HL-60/S4 treated with retinoic acid at 250 ng/mL for 4 days and 3 days (cell line): Measurements from ENCODE around the gene FSTL3.

Experiments used
- in situ Hi-C: fragments of 300-500 bp; cut with MboI; formaldehyde crosslinking; loops from 2 replicates; pipeline ENCODE4 v1.7.0; 2022; ENCODE audit warnings: low sequenced_read_pairs

The FSTL3 gene

DNA sequence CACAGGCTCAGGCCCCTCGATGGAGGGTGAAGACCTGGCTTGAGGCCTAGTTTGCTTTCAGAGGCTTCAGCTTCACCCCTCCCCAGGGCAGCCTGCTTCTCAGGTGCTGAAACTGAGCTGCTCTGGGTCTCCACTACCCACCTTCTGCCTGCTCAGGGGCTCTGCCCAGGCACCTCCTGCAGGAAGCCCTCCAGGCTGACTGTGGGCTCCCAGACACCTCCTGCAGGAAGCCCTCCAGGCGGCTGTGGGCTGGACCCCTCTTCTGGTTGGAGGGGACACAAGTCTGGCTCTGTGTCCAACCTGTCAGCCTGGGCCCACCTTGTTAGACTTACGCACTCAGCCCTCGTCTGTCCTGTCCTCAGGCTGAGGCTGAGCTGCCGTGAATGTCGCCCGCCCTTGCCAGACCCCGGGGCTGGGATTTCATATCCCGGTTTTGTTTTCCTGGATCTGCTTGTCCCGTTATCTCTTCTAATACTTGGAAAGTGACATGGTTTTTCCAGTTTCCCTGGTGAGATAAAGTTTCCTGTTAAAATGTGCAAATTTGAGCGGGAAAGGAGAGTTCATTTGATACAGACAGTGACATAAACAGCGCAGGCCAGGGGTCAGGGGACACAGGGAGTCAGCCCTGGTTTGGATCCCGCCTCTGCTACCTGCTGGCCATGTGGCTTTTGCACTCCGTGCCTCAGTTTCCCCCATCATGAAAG lies 53.9 kb downstream of the FSTL3 start:
- in situ Hi-C loops: loop anchor here (10.0 kb wide), 1 partner anchor 65 kb away; the partner anchor contains the start of gene RNF126

DNA sequence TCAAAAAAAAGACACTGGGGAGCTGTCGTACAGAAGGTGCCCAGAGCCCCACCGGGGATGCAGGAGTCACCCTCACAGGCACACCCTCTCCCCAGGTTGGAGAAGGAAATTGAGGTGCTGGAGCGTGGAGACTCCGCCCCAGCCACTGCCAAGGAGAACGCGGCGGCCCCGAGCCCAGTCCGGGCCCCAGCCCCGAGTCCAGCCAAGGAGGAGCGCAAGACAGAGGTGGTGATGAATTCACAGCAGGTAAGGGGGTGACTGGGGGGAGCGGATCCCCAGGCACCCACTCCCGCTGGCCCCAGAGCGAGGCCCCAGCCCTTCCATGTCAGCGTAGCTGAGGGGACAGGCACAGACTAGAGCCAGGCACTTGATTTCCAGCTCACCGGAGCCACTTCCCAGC lies 54.8 kb downstream of the FSTL3 start:
- in situ Hi-C loops: loop anchor here (10.0 kb wide), 1 partner anchor 66 kb away; the partner anchor contains the start of gene RNF126

DNA sequence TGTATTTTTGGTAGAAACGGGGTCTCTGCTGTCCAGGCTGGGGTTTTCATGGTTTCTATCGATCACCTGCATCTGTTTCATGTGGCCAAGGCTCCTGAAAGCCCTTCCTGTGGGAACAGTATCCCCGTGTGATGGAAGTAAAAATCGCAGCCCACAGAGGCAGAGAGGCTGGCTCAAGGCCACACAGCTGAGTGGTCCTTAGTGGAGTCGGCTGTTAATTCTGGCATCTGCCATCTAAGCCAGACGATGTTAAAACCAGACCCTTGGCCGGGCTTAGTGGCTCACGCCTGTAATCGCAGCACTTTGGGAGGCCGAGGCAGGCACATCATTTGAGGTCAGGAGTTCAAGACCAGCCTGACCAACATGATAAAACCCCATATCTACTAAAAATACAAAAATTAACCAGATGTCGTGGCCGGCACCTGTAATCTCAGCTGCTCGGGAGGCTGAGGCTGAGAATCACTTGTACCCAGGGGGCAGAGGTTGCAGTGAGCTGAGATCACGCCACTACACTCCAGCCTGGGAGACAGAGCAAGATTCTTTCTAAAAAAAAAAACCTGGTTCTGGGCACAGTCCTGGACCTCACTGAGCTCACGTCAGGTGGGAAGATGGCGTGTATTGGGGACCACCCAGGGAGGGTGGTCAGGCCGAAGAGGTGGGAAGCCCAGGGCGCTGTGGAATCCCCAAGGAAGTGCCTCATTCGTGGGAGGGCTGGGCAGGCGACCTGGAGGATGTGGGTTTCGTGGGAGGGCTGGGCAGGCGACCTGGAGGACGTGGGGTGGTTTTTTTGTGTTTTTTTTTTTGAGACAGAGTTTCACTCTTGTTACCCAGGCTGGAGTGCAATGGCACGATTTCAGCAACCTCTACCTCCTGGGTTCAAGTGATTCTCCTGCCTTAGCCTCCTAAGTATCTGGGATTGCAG lies 56.2 kb downstream of the FSTL3 start:
- in situ Hi-C loops: loop anchor here (10.0 kb wide), 1 partner anchor 68 kb away; the partner anchor contains the start of gene RNF126
